ENCODE measurements around the gene ABCG1. TPM values are rescaled to one million over a fixed set of nuclear protein-coding genes. Genes with fewer than 3 reads are reported as not detected.

Gene ABCG1
- total RNA-seq, 6 experiments from 2014 or later = 3.3 to 9.8 (median 4.8) TPM

DNA sequence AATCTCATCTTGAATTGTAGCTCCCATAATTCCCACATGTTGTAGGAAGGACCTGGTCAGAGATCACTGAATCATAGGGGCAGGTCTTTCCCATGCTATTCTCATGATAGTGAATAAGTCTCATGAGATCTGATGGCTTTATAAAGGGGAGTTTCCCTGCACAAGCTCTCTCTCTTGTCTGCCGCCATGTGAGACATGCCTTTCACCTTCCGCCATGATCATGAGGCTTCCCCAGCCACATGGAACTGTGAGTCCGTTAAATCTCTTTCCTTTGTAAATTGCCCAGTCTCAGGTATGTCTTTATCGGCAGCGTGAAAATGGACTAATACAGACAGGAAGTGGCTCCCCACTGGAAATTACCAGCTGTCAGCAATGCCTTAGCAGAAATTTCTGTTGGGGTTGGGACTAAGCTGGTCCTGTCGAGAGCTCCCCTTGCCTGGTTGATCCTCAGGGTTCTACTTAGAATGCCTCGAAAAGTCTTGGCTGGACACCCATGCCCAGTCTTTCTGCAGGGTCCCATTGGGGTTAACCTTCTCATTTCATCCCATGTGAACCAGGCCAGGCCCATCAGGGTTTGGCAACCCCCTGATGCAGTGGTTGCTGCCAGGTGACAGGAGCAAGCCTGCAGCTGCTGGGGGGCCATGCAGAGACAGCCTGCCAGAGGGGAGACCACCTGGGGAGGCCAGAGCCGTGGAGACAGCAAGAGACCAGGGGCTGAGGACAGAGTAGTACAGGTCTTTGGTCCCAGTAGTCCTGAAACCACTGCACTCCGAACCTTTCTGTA lies 2.8 kb upstream of the ABCG1 start:
- DNase-seq (no peak), ATAC-seq (no peak)
- Histone ChIP-seq H3K36me3 (no peaks in the 10 kb centered on the region), H3K27ac (no peak overlapping the region), H3K9me3 (no peaks in the 10 kb centered on the region), H3K4me3 (no peak overlapping the region), H3K4me1 (peaks cover 0 to 18% (median 0%) of the 10 kb centered on the region in 4 donors), H3K27me3 (no peaks in the 10 kb centered on the region)
- WGBS (ENCODE audit: insufficient coverage, low coverage, low lambda C conversion rate, missing lambda C conversion rate) = 91% methylated on average over 4 of the region's 9 CpGs
- intact Hi-C loops (cut with DNase I) = no loop called here
- TF ChIP-seq CTCF (IDR thresholded peaks at IDR 0.05) (no peak), POLR2A (IDR thresholded peaks at IDR 0.05) (no peak)

- Histone ChIP-seq H3K4me3 (no peak overlapping the region), H3K4me1 (peaks cover 0 to 20% (median 0%) of the 10 kb centered on the region in 4 donors), H3K27ac (no peak overlapping the region), H3K36me3 (no peaks in the 10 kb centered on the region), H3K27me3 (no peaks in the 10 kb centered on the region), H3K9me3 (no peaks in the 10 kb centered on the region)
- no peak for ATAC-seq
- TF ChIP-seq POLR2A (IDR thresholded peaks at IDR 0.05) (no peak), CTCF (IDR thresholded peaks at IDR 0.05) (no peak)
- DNase-seq = no peak
- WGBS (ENCODE audit: insufficient coverage, low coverage, low lambda C conversion rate, missing lambda C conversion rate) = 79% methylated on average over 6 of the region's 17 CpGs
- intact Hi-C loops (cut with DNase I) = no loop called here
Measured at GRCh38 chr21:42216726-42217572, 2.0 kb upstream of the ABCG1 start.

GRCh38 chr21:42219606-42220137 lies 732 bp downstream of the ABCG1 start:
- DNase-seq = peak in 1 of 3 donors; percentile 51
- TF ChIP-seq CTCF (IDR thresholded peaks at IDR 0.05) (no peak), POLR2A (IDR thresholded peaks at IDR 0.05) (no peak)
- Histone ChIP-seq H3K9me3 (no peaks in the 10 kb centered on the region), H3K36me3 (no peaks in the 10 kb centered on the region), H3K4me3 (peak overlapping the region; percentile 49 to 56 (median 53)), H3K4me1 (peaks cover 0 to 20% (median 0%) of the 10 kb centered on the region in 4 donors), H3K27me3 (no peaks in the 10 kb centered on the region), H3K27ac (peak overlapping the region; percentile 55 to 73 (median 68))
- ATAC-seq = peak; percentile 26 to 43 (median 34)
- intact Hi-C loops (cut with DNase I) = no loop called here
- 0% methylated on average over 6 of the region's 41 CpGs for WGBS (ENCODE audit: insufficient coverage, low coverage, low lambda C conversion rate, missing lambda C conversion rate)

GRCh38 chr21:42220138-42220701 lies 1.3 kb downstream of the ABCG1 start:
- H3K27ac ChIP-seq = peak overlapping the region; percentile 55 to 73 (median 68)
- under 1% methylated on average over 24 of the region's 26 CpGs for WGBS (ENCODE audit: insufficient coverage, low coverage, low lambda C conversion rate, missing lambda C conversion rate)
- intact Hi-C loops (cut with DNase I) = no loop called here
- H3K4me3 ChIP-seq = peak overlapping the region; percentile 49 to 56 (median 53)
- peak; percentile 51 to 73 (median 67) for DNase-seq
- peaks cover 0 to 20% (median 0%) of the 10 kb centered on the region in 4 donors for H3K4me1 ChIP-seq
- no peaks in the 10 kb centered on the region for H3K36me3 ChIP-seq
- TF ChIP-seq CTCF (IDR thresholded peaks at IDR 0.05) = no peak
- peak; percentile 5 for TF ChIP-seq POLR2A (IDR thresholded peaks at IDR 0.05)
- H3K27me3 ChIP-seq = no peaks in the 10 kb centered on the region
- no peaks in the 10 kb centered on the region for H3K9me3 ChIP-seq
- ATAC-seq = peak; percentile 69 to 78 (median 76)
